Measurements from ENCODE around the gene MPRIP.

MPRIP gene

DNA sequence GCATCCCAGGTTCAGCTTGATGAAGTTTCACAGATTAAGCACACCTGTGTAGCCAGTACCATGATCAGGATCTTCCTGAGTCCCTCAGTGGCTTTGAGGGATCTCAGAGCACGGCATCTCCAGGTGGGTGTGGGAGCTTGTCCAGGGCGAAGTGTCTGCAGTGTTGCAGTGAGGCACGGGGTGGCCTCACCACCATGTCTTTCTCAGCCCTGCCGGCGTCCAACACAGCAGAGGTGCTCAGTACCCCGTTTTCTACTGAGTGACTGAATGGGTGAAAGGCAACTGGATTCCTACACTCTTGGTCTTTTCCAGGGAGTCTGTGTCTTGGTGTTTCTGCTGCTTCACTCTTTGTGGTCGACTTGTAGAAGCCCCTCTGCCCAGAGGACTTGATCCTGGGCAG, 63.7 kb downstream of the MPRIP start:
- TF ChIP-seq SIN3A (IDR thresholded peaks at IDR 0.05; ENCODE audit: borderline replicate concordance, insufficient read depth, low read length) (no peak), POLR2AphosphoS5 (IDR thresholded peaks at IDR 0.05; ENCODE audit: low read depth, low read length) (no peak), FOXP2 (optimal IDR thresholded peaks at IDR 0.05; ENCODE audit: borderline replicate concordance, extremely low read depth, extremely low read length, insufficient read depth) (no peak), TAF1 (IDR thresholded peaks at IDR 0.05; ENCODE audit: borderline replicate concordance, insufficient read depth, low read length) (no peak)
- TF ChIP-seq, protein P1, sequence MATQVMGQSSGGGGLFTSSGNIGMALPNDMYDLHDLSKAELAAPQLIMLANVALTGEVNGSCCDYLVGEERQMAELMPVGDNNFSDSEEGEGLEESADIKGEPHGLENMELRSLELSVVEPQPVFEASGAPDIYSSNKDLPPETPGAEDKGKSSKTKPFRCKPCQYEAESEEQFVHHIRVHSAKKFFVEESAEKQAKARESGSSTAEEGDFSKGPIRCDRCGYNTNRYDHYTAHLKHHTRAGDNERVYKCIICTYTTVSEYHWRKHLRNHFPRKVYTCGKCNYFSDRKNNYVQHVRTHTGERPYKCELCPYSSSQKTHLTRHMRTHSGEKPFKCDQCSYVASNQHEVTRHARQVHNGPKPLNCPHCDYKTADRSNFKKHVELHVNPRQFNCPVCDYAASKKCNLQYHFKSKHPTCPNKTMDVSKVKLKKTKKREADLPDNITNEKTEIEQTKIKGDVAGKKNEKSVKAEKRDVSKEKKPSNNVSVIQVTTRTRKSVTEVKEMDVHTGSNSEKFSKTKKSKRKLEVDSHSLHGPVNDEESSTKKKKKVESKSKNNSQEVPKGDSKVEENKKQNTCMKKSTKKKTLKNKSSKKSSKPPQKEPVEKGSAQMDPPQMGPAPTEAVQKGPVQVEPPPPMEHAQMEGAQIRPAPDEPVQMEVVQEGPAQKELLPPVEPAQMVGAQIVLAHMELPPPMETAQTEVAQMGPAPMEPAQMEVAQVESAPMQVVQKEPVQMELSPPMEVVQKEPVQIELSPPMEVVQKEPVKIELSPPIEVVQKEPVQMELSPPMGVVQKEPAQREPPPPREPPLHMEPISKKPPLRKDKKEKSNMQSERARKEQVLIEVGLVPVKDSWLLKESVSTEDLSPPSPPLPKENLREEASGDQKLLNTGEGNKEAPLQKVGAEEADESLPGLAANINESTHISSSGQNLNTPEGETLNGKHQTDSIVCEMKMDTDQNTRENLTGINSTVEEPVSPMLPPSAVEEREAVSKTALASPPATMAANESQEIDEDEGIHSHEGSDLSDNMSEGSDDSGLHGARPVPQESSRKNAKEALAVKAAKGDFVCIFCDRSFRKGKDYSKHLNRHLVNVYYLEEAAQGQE (IDR thresholded peaks at IDR 0.05; ENCODE audit: insufficient read depth in 1 of 2, low read depth in 2 of 2, low read length in 2 of 2) = no peak

DNA sequence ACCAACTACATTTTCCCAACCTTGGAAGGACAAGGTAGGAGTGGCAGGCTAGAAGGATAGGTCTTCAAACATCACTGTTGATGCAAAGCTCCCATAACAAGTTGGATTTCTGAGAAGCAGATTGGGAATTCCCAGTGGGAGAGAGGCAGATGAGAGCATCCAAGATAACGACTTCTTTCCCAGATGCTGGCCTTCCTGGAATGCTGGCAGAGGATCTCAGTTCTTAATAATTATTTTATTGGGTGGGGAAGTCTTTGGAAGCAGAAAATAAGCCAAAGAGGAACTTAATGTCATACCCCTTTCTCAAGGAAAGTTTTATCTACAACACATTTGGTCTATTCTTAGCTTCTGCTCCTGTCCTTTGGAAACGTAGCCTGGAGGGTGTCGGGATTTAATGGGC, 64.5 kb downstream of the MPRIP start:
- no peak for TF ChIP-seq TAF1 (IDR thresholded peaks at IDR 0.05; ENCODE audit: borderline replicate concordance, insufficient read depth, low read length)
- no peak for TF ChIP-seq FOXP2 (optimal IDR thresholded peaks at IDR 0.05; ENCODE audit: borderline replicate concordance, extremely low read depth, extremely low read length, insufficient read depth)
- TF ChIP-seq SIN3A (IDR thresholded peaks at IDR 0.05; ENCODE audit: borderline replicate concordance, insufficient read depth, low read length) = no peak
- TF ChIP-seq, protein P1 (IDR thresholded peaks at IDR 0.05; ENCODE audit: insufficient read depth in 1 of 2, low read depth in 2 of 2, low read length in 2 of 2) = no peak
- no peak for TF ChIP-seq POLR2AphosphoS5 (IDR thresholded peaks at IDR 0.05; ENCODE audit: low read depth, low read length)

GRCh38 chr17:17107281-17107680, 65.0 kb downstream of the MPRIP start:
- no peak for TF ChIP-seq FOXP2 (optimal IDR thresholded peaks at IDR 0.05; ENCODE audit: borderline replicate concordance, extremely low read depth, extremely low read length, insufficient read depth)
- TF ChIP-seq, protein P1 (IDR thresholded peaks at IDR 0.05; ENCODE audit: insufficient read depth in 1 of 2, low read depth in 2 of 2, low read length in 2 of 2) = no peak
- no peak for TF ChIP-seq TAF1 (IDR thresholded peaks at IDR 0.05; ENCODE audit: borderline replicate concordance, insufficient read depth, low read length)

DNA sequence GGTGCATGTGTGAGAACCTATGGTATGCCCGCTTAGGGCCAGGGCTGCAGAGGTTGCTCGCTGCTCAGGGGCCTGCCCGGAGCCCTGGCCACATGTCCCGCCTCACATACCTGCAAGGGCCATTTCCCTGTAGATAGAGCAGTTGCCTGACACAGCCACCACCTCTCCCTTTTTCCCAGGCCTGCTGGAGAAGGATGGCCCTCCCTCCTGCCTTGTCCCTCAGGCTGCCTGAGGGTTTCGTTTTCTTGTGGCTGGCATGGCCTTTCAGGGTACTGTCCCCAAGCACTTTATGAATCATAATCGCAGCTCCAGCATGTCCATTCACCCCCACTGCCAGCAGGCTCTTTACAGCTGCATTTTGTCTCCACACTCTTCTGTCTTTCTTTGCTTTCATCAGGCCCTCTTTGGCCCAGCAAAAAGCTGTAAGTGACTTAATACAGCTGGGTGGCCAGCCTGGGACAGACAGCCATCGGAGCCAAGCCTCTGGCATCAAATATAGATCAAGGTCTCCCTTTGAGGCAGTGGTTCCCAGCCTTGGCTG, 65.7 kb downstream of the MPRIP start:
- TF ChIP-seq, protein P1 (IDR thresholded peaks at IDR 0.05; ENCODE audit: insufficient read depth in 1 of 2, low read depth in 2 of 2, low read length in 2 of 2) = no peak
- TF ChIP-seq TAF1 (IDR thresholded peaks at IDR 0.05; ENCODE audit: borderline replicate concordance, insufficient read depth, low read length) (no peak), SIN3A (IDR thresholded peaks at IDR 0.05; ENCODE audit: borderline replicate concordance, insufficient read depth, low read length) (no peak), FOXP2 (optimal IDR thresholded peaks at IDR 0.05; ENCODE audit: borderline replicate concordance, extremely low read depth, extremely low read length, insufficient read depth) (no peak), POLR2AphosphoS5 (IDR thresholded peaks at IDR 0.05; ENCODE audit: low read depth, low read length) (no peak)
